ENCODE measurements around the gene SLC35D1.
A peak's percentile ranks its signal among the peaks of the same experiment; 100 is the strongest.

The SLC35D1 gene

GRCh38 chr1:67044631-67045270 is 9.2 kb downstream of the SLC35D1 start:
- no peak for DNase-seq

DNA sequence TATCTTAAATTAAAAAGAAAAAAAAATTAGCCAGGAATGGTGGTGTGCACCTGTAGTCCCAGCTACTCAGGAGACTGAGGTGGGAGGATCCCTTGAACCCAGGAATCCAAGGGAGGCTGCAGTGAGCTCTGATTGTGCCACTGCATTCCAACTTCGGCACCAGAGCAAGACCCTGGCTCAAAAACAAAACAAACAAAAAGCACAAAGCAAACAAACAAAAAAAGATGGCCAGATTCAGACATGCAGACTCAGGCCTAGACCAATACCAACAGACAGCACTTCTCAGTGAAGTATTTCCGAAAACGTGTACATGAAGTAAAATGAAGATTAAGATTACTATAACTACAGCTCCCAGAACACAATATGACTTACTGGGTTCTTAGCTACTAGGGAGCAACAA is 10.6 kb downstream of the SLC35D1 start:
- no peak for DNase-seq

DNA sequence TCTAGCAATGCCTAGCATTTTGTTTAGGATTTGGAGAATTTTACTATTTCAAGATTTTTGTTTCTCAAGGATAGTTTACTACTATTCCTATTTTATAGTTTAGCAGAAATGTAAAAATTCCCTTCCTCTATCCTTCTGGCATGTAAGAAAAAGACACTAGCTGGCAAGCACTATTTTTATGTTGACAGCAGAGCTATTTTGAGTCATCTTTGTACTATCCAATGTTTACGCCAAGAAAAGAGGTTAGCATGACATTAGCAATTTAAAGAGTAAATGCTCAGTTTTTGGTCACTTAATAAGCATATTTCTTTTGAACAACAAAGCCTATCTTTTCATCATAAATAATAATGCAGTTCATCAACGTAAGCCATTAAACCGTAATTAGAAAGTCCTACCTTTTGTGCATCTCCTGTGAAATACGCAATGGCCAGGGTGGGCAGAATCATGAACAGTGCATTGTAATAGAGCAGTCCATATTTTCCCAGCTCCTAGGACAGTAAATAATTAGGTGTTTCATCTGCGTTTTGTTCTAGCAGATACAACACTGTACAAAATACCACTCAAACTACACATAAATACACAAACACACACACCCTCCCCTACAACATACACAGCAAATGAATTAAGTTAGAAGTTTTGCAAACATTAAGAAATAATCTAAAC is 12.0 kb downstream of the SLC35D1 start:
- DNase-seq, result no peak

- no peak for DNase-seq
Observed at GRCh38 chr1:67040405-67040804, 13.5 kb downstream of the SLC35D1 start.

- no peak for DNase-seq
Observed at GRCh38 chr1:67031859-67032247, 22.1 kb downstream of the SLC35D1 start.

- no peak for DNase-seq
Observed at GRCh38 chr1:67031121-67031858, 22.7 kb downstream of the SLC35D1 start.

DNA sequence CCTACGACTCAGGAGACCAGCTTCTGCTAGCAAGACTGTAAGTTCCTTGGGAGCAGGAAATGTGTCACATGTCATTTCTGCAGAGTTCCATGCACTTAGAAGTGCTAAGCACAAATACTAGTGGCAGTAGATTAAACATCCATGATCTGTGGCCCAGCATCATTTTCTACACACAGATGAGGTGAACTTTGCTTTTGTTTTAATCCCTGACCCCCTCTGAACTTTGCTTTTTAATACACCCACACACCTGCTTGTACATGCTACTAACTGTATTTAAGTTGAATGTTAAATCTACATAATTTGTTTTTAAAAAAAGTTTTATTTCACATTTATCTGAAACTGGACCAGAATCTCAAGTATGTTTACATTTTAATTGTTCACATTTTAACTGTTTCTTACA is 24.5 kb downstream of the SLC35D1 start:
- no peak for DNase-seq

DNA sequence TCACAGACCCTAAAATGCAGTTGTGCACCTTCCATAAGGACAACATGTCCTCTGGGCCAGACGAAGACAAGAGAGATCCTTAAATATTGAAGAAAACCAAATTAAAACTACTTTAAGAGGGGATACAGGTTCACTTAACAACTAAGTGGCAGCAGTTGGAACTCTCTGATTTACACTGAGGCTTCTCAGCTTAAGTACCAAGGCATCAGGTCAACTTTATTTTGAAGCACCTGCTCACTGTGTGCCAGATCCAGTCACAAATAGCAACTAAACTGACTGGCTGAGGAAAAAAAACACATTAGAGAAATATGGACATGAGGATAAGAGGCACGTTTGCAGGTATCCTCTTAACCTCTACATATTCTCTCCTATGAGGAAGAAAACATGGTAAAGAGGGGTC is 33.2 kb downstream of the SLC35D1 start:
- DNase-seq, result no peak

GRCh38 chr1:67020304-67020703 is 33.6 kb downstream of the SLC35D1 start:
- no peak for DNase-seq

GRCh38 chr1:67019600-67020136 is 34.3 kb downstream of the SLC35D1 start:
- peak in 4 of 56 donors; percentile 28 to 38 (median 34) for DNase-seq

DNA sequence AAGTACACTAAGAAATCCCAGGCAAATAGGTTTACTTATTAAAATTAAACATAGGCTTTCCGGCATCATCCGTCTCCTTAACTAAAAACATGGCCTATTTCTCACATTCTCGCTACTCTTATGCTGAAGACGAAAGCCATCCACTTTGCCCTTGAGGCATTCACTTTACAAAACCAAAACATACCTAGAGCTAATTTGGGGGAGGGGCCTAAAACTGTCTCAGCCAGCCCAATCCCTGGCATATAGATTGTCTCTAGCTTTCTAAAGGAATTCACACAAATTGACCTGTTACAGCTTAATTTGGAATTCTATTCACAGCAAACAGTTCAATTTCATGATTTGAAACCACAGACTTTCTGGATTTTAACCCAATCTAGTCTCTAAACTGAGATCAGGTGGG is 34.8 kb downstream of the SLC35D1 start:
- DNase-seq, result no peak

- no peak for DNase-seq
Observed at GRCh38 chr1:67018574-67018973, 35.4 kb downstream of the SLC35D1 start.

GRCh38 chr1:67013573-67013972 is 40.4 kb downstream of the SLC35D1 start:
- peak in 4 of 56 donors; percentile 4 to 28 (median 14) for DNase-seq

DNA sequence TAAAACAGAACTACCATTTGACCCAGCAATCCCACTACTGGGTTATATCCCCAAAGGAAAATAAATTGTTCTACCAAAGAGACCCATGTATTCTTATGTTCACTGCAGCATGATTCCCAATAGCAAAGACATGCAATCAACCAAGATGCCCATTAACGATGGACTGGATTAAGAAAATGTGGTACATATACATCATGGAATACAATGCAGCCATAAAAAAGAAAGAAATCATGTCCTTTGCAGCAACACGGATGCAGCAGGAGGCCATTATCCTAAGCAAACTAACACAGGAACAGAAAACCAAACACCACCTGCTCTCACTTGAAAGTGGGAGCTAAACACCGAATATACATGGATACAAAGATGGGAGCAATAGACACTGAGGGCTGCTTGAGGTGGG is 44.2 kb downstream of the SLC35D1 start:
- no peak for DNase-seq

GRCh38 chr1:67005068-67005467 is 48.9 kb downstream of the SLC35D1 start:
- peak in 5 of 56 donors; percentile 4 to 26 (median 6) for DNase-seq

DNA sequence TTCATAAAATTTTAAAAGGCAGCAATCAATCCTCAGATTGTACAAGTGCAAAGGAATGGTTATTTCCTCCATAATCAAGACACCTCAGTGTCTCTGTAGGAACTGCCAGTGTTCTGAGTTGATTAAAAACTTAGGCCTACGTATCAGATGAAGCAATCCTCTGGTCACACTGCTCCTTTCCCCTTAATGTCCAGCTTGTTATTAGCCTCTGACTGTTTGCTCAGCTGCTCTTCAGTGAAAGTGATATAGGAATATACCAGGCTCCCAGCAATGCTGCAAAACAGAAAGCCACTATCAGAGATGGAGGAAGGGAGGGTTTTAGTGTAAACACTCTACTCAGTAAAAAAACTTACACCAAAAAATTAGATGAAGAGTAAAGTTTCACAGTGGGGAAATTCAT is 49.8 kb downstream of the SLC35D1 start:
- DNase-seq, result no peak

- no peak for DNase-seq
Observed at GRCh38 chr1:67001682-67002425, 52.1 kb downstream of the SLC35D1 start.

DNA sequence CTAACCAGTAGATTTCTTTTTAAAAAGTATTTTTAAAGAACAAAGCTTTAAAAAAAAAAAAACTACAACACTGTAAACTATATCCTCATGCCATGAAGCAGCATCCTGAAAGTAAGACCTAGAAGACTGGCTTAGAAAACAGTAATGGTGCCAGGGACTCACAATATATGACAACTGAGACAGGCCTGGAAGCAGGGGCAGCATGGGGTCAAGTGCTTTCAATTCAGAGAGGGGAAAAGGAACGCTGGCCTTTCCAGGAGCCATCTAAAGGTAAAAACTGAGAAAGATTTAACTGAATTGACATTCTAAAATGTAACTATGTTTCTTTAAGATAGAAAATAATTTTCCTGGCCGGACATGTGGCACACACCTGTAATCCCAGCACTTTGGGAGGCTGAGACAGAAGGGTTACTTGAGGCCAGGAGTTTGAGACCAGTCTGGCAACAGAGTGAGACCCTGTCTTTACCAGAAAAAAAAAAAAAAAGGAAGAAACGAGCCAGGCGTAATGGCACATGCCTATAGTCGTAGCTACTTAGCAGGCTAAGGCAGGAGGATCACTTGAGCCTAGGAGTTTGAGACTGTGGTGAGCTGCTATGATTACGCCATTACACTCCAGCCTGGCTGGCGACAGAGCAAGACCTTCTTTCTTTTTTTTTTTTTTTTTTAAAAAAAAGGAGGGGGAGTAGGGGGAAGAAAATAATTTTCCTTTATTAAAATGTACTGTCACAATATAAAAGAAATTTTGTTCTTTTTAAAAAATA is 54.1 kb downstream of the SLC35D1 start:
- DNase-seq, result no peak

GRCh38 chr1:66998972-66999371 is 55.0 kb downstream of the SLC35D1 start:
- DNase-seq, result no peak

DNA sequence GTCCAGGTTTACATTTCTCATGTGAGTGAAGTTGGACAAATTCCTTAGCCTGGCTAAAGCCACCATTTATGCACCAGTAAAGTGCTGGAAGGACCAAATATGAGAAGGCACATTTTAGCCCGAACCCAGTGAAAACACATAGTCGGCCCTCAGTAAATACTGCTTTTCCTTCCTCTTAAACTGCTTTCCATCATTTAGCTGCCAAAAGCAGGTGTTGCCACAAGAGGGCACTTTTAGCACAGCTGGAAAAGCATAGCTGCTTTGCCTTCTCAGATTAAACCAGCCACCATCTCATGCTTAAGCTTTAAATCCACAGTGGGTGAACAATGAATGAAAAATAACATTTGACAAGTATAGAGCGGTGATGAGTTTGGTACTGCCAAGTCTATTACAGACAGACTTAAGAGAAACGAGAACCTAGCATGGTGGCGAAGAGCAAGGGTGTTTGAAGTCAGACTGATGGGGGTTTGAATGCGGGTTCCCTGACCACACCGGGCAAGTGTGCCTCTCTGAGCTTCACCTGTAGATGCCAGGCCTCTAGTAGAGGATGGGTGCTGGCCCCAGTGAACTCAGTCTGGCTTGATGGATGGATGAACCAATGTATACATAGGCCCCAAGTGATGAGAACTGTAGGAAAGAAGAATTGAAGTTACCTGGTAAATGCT is 57.8 kb downstream of the SLC35D1 start:
- DNase-seq, result peak in 38 of 56 donors; percentile 6 to 70 (median 30)
